ENCODE data around the gene UBR2.

UBR2 gene

GRCh38 chr6:42555477-42556457 is 8.1 kb upstream of the UBR2 start:
- TF ChIP-seq FOXP2 (optimal IDR thresholded peaks at IDR 0.05; ENCODE audit: borderline replicate concordance, extremely low read depth, extremely low read length, insufficient read depth) (no peak), TAF1 (IDR thresholded peaks at IDR 0.05; ENCODE audit: borderline replicate concordance, insufficient read depth, low read length) (no peak), SIN3A (IDR thresholded peaks at IDR 0.05; ENCODE audit: borderline replicate concordance, insufficient read depth, low read length) (no peak), POLR2AphosphoS5 (IDR thresholded peaks at IDR 0.05; ENCODE audit: low read depth, low read length) (no peak)
- TF ChIP-seq, protein P1, sequence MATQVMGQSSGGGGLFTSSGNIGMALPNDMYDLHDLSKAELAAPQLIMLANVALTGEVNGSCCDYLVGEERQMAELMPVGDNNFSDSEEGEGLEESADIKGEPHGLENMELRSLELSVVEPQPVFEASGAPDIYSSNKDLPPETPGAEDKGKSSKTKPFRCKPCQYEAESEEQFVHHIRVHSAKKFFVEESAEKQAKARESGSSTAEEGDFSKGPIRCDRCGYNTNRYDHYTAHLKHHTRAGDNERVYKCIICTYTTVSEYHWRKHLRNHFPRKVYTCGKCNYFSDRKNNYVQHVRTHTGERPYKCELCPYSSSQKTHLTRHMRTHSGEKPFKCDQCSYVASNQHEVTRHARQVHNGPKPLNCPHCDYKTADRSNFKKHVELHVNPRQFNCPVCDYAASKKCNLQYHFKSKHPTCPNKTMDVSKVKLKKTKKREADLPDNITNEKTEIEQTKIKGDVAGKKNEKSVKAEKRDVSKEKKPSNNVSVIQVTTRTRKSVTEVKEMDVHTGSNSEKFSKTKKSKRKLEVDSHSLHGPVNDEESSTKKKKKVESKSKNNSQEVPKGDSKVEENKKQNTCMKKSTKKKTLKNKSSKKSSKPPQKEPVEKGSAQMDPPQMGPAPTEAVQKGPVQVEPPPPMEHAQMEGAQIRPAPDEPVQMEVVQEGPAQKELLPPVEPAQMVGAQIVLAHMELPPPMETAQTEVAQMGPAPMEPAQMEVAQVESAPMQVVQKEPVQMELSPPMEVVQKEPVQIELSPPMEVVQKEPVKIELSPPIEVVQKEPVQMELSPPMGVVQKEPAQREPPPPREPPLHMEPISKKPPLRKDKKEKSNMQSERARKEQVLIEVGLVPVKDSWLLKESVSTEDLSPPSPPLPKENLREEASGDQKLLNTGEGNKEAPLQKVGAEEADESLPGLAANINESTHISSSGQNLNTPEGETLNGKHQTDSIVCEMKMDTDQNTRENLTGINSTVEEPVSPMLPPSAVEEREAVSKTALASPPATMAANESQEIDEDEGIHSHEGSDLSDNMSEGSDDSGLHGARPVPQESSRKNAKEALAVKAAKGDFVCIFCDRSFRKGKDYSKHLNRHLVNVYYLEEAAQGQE (IDR thresholded peaks at IDR 0.05; ENCODE audit: insufficient read depth in 1 of 2, low read depth in 2 of 2, low read length in 2 of 2) = no peak

DNA sequence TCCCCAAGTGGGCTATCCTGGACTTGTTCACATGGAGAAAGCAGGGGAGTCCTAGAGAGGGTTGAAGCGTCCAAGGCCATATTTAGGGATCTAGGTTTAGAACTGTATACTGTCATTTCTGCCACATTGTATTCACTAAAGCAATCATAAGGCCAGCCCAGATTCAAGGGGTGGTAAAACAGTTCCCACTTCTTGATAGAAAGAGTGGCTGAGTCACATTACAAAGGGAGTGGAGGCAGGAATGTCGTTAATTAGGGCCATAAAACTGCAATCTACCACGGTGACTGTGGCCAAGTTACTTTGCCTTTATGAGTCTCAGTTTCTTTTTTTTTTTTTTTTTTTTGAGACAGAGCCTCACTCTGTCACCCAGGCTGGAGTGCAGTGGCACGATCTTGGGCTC is 7.4 kb upstream of the UBR2 start:
- TF ChIP-seq, protein P1 (IDR thresholded peaks at IDR 0.05; ENCODE audit: insufficient read depth in 1 of 2, low read depth in 2 of 2, low read length in 2 of 2) = no peak
- TF ChIP-seq SIN3A (IDR thresholded peaks at IDR 0.05; ENCODE audit: borderline replicate concordance, insufficient read depth, low read length) (no peak), FOXP2 (optimal IDR thresholded peaks at IDR 0.05; ENCODE audit: borderline replicate concordance, extremely low read depth, extremely low read length, insufficient read depth) (no peak), POLR2AphosphoS5 (IDR thresholded peaks at IDR 0.05; ENCODE audit: low read depth, low read length) (no peak), TAF1 (IDR thresholded peaks at IDR 0.05; ENCODE audit: borderline replicate concordance, insufficient read depth, low read length) (no peak)

GRCh38 chr6:42561986-42562385 is 1.8 kb upstream of the UBR2 start:
- TF ChIP-seq FOXP2 (optimal IDR thresholded peaks at IDR 0.05; ENCODE audit: borderline replicate concordance, extremely low read depth, extremely low read length, insufficient read depth) = no peak
- no peak for TF ChIP-seq SIN3A (IDR thresholded peaks at IDR 0.05; ENCODE audit: borderline replicate concordance, insufficient read depth, low read length)
- TF ChIP-seq, protein P1 (IDR thresholded peaks at IDR 0.05; ENCODE audit: insufficient read depth in 1 of 2, low read depth in 2 of 2, low read length in 2 of 2) = no peak
- no peak for TF ChIP-seq TAF1 (IDR thresholded peaks at IDR 0.05; ENCODE audit: borderline replicate concordance, insufficient read depth, low read length)
- TF ChIP-seq POLR2AphosphoS5 (IDR thresholded peaks at IDR 0.05; ENCODE audit: low read depth, low read length) = no peak

- TF ChIP-seq TAF1 (IDR thresholded peaks at IDR 0.05; ENCODE audit: borderline replicate concordance, insufficient read depth, low read length) (no peak), FOXP2 (optimal IDR thresholded peaks at IDR 0.05; ENCODE audit: borderline replicate concordance, extremely low read depth, extremely low read length, insufficient read depth) (no peak), SIN3A (IDR thresholded peaks at IDR 0.05; ENCODE audit: borderline replicate concordance, insufficient read depth, low read length) (no peak), POLR2AphosphoS5 (IDR thresholded peaks at IDR 0.05; ENCODE audit: low read depth, low read length) (no peak)
- TF ChIP-seq, protein P1 (IDR thresholded peaks at IDR 0.05; ENCODE audit: insufficient read depth in 1 of 2, low read depth in 2 of 2, low read length in 2 of 2) = no peak
These were observed 932 bp upstream of the UBR2 start for GRCh38 chr6:42562788-42563405.
